ENCODE measurements around the gene RASL11B. TPM values are rescaled to one million over a fixed set of nuclear protein-coding genes. Genes with fewer than 3 reads are reported as not detected.

Gene RASL11B
- total and polyA plus RNA-seq, 9 donors: 15.3 to 166 (median 62.5) TPM

DNA sequence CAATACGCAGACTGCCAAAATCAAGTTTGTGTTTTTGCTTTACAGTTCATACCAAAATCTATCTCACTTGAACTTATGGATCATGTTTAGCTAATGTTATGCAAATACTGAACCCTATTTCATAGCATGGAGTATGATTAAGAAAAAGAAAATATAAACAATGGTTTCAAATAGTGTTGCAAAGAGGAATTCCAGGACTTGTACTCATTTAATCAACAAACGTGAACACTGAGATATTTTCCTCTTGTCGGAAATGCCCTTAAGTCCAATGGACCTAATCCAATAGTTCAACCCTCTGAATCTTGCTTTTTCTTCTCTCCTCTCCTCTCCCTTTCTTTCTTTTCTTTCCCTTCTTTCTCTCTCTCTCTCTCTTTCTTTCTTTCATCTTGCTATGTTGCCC lies 30.8 kb downstream of the RASL11B start:
- Histone ChIP-seq H3K9me3 (no peaks in the 10 kb centered on the region), H3K4me3 (no peak overlapping the region), H3K27me3 (no peaks in the 10 kb centered on the region), H3K36me3 (no peaks in the 10 kb centered on the region), H3K4me1 (ENCODE audit: insufficient read depth) (no peaks in the 10 kb centered on the region), H3K27ac (no peak overlapping the region)
- TF ChIP-seq POLR2A (IDR thresholded peaks at IDR 0.05): no peak
- TF ChIP-seq, protein P1, sequence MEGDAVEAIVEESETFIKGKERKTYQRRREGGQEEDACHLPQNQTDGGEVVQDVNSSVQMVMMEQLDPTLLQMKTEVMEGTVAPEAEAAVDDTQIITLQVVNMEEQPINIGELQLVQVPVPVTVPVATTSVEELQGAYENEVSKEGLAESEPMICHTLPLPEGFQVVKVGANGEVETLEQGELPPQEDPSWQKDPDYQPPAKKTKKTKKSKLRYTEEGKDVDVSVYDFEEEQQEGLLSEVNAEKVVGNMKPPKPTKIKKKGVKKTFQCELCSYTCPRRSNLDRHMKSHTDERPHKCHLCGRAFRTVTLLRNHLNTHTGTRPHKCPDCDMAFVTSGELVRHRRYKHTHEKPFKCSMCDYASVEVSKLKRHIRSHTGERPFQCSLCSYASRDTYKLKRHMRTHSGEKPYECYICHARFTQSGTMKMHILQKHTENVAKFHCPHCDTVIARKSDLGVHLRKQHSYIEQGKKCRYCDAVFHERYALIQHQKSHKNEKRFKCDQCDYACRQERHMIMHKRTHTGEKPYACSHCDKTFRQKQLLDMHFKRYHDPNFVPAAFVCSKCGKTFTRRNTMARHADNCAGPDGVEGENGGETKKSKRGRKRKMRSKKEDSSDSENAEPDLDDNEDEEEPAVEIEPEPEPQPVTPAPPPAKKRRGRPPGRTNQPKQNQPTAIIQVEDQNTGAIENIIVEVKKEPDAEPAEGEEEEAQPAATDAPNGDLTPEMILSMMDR (IDR thresholded peaks at IDR 0.05): no peak
- TF ChIP-seq EP300 (IDR thresholded peaks at IDR 0.05): no peak
- intact Hi-C loops (cut with DNase I): no loop called here
- WGBS, 3 donors: 15 to 34% (median 24%) methylated on average over 3 of the region's 3 CpGs
- DNase-seq: no peak

DNA sequence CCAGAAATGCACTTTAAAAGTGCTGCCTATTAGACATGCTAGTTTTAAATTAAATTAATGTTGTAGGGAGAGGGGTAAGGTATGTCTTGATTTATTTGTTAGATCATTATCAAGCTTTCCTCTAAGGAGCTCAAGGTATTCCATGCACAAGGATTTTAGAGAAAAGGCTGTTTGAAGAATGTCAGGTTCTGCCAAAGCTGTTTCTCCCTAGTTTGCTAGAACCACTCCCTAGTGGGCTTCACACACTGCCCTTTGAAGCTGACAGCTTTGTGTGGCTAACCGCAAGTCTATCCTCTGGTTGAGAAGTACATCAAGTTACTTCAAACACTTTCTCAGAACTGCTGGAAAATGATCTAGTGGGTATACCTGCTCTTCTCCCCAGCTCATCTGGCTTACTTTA lies 32.3 kb downstream of the RASL11B start:
- H3K4me1 ChIP-seq (ENCODE audit: insufficient read depth): no peaks in the 10 kb centered on the region
- TF ChIP-seq POLR2A (IDR thresholded peaks at IDR 0.05): no peak
- no peak for TF ChIP-seq EP300 (IDR thresholded peaks at IDR 0.05)
- TF ChIP-seq, protein P1 (IDR thresholded peaks at IDR 0.05): no peak
- no peaks in the 10 kb centered on the region for H3K36me3 ChIP-seq
- no peak overlapping the region for H3K4me3 ChIP-seq
- no peaks in the 10 kb centered on the region for H3K27me3 ChIP-seq
- DNase-seq: no peak
- no peak overlapping the region for H3K27ac ChIP-seq
- 56 to 80% (median 75%) methylated on average over 1 of the region's 1 CpG for WGBS, 3 donors
- intact Hi-C loops (cut with DNase I): no loop called here
- H3K9me3 ChIP-seq: no peaks in the 10 kb centered on the region

- WGBS, 3 donors: 96 to 100% (median 99%) methylated on average over 4 of the region's 4 CpGs
- H3K4me1 ChIP-seq (ENCODE audit: insufficient read depth): no peaks in the 10 kb centered on the region
- no peak for TF ChIP-seq POLR2A (IDR thresholded peaks at IDR 0.05)
- no peak for TF ChIP-seq EP300 (IDR thresholded peaks at IDR 0.05)
- intact Hi-C loops (cut with DNase I): no loop called here
- H3K9me3 ChIP-seq: peaks cover 0 to 5% of the 10 kb centered on the region in 2 donors
- no peaks in the 10 kb centered on the region for H3K36me3 ChIP-seq
- no peak for DNase-seq
- no peak overlapping the region for H3K27ac ChIP-seq
- no peak overlapping the region for H3K4me3 ChIP-seq
- H3K27me3 ChIP-seq: no peaks in the 10 kb centered on the region
Measured at GRCh38 chr4:52903273-52903672, 41.2 kb downstream of the RASL11B start.

DNA sequence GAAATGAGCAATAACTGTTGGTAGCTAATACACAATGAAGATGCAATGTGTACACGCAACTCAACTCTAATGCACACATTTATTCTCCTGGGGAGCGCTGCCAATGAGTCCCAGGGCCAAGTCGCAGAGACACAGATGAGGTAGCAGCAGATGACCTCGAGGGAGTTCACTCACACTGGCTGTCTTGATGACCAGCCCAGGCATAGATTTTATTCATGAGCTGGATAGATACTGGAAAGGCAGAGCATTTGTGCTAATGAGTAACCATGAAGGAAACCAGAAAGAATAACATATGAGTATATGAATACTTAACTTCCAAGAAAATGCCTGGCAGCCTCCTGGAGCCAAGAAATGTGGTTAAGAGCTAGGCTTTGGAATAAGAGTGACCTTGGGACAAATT lies 42.3 kb downstream of the RASL11B start:
- no peak overlapping the region for H3K27ac ChIP-seq
- H3K4me1 ChIP-seq (ENCODE audit: insufficient read depth): no peaks in the 10 kb centered on the region
- no peak for DNase-seq
- no peaks in the 10 kb centered on the region for H3K27me3 ChIP-seq
- WGBS, 3 donors: 84 to 89% (median 86%) methylated on average over 4 of the region's 4 CpGs
- H3K4me3 ChIP-seq: no peak overlapping the region
- H3K9me3 ChIP-seq: peaks cover 0 to 5% of the 10 kb centered on the region in 2 donors
- intact Hi-C loops (cut with DNase I): no loop called here
- no peaks in the 10 kb centered on the region for H3K36me3 ChIP-seq
- TF ChIP-seq EP300 (IDR thresholded peaks at IDR 0.05) (no peak), POLR2A (IDR thresholded peaks at IDR 0.05) (no peak)

DNA sequence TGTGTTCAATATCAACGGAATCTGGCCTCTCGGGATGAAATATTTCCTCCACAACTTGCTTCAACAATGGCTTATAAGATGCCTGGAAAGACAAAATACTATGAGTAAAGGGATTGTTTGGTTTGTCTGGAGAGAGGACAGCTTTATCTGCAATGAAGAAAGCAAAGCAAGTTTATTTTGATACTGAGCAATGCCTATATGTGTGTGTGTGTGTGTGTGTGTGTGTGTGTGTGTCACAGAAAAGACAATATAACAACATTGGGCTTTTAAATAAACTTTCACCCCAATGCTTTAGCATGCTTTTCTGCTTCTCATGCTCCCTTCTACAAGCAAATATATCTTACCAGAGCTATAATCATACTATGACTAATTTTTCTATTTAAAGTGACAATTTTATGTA lies 45.4 kb downstream of the RASL11B start:
- 17 to 50% (median 26%) methylated on average over 2 of the region's 2 CpGs for WGBS, 3 donors
- intact Hi-C loops (cut with DNase I): no loop called here

More for the DNA sequence above, 45.4 kb downstream of the RASL11B start:
- TF ChIP-seq EP300 (IDR thresholded peaks at IDR 0.05): no peak
- no peak for TF ChIP-seq POLR2A (IDR thresholded peaks at IDR 0.05)
- TF ChIP-seq, protein P1 (IDR thresholded peaks at IDR 0.05): no peak
- Histone ChIP-seq H3K4me3 (no peak overlapping the region), H3K9me3 (no peaks in the 10 kb centered on the region), H3K4me1 (ENCODE audit: insufficient read depth) (peaks cover 2% of the 10 kb centered on the region), H3K27me3 (no peaks in the 10 kb centered on the region), H3K36me3 (no peaks in the 10 kb centered on the region), H3K27ac (no peak overlapping the region)
- no peak for DNase-seq
